ENCODE results near the gene MRPS24. TPM values are rescaled to one million over a fixed set of nuclear protein-coding genes. Genes with fewer than 3 reads are reported as not detected.

MRPS24 gene
- total RNA-seq, 2 experiments from 2014 or later, result 74.6 to 76.5 TPM

DNA sequence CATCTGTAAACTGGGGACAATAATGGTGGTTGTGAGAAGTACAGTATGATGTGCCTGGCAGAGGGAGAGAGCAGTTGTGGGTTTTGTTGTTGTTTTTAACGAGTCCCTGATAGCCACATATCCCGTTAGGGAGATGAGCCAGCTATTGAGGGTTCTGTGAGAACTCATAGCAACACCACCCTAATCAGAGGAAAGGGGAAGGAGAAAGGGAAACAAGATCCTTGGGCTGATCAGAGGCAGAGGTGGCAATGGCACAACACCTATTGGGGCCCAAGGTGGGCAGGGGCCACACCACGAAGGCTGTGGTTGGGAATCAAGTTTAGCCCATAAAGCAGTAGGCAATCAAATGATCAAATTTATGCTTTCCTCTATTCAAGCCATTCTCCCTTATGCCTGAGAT lies 1.7 kb upstream of the MRPS24 start:
- Mint-ChIP-seq H3K4me1 (peaks cover 18% of the 10 kb centered on the region), H3K27ac (no peak overlapping the region), H3K36me3 (ENCODE audit: low read depth) (peaks cover 35% of the 10 kb centered on the region), H3K4me3 (no peak overlapping the region), H3K9me3 (peaks cover 9% of the 10 kb centered on the region), H3K27me3 (peaks cover 5% of the 10 kb centered on the region)
- ChIA-PET CTCF (no interaction called here), POLR2A (no interaction called here)
- no peak for DNase-seq

DNA sequence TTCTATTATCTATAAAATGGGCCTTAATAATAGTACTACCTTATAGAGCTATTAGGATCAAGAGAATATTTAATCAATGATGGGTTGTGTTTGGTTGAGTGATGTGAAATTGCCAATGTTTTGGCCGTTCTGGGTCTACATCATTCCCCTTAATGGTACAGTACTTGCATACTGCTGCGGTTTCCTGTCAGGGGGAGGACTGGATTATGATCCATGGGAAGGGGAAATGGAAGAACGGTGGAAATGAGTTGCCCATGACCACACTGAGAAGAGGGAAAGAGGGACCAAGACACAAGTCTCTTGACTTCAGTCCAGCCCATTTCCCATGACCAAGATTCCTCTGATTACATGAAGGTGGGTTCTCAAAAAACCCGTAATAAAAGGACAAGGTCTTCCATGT lies 999 bp upstream of the MRPS24 start:
- CTCF ChIA-PET, result no interaction called here
- POLR2A ChIA-PET, result no interaction called here
- H3K9me3 Mint-ChIP-seq, result peaks cover 9% of the 10 kb centered on the region
- H3K27ac Mint-ChIP-seq, result no peak overlapping the region
- peaks cover 5% of the 10 kb centered on the region for H3K27me3 Mint-ChIP-seq
- H3K4me1 Mint-ChIP-seq, result peaks cover 18% of the 10 kb centered on the region
- peak overlapping the region; percentile 76 for H3K4me3 Mint-ChIP-seq
- H3K36me3 Mint-ChIP-seq (ENCODE audit: low read depth), result peaks cover 36% of the 10 kb centered on the region
- DNase-seq, result no peak

DNA sequence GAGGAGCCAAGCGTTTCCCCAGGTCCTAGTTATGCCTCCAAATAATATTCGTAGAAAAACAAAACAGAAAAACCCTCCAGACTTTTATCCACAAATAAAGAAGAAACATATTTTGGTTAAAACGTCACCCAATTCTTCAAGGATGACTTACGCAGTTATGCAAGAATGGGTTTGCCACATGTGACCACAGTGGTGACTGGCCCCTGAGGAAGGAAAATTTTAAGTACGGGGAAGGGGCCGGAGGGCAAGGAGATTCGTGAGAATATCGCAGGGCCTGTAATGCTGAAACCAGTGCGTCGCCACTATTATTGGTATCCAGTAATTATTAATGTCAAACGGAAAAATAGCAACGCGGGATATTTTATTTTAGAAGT lies 537 bp upstream of the MRPS24 start:
- peak overlapping the region; percentile 42 for H3K27ac Mint-ChIP-seq
- H3K4me1 Mint-ChIP-seq, result peaks cover 18% of the 10 kb centered on the region
- H3K36me3 Mint-ChIP-seq (ENCODE audit: low read depth), result peaks cover 36% of the 10 kb centered on the region
- no peak for DNase-seq
- peaks cover 9% of the 10 kb centered on the region for H3K9me3 Mint-ChIP-seq
- H3K27me3 Mint-ChIP-seq, result peaks cover 5% of the 10 kb centered on the region
- CTCF ChIA-PET, result interaction anchor here (0.9 to 1.9 kb wide), 5 partner anchors 10 to 287 kb away, joined by 3 to 8 read pairs (median 5); partner anchors contain the start of gene STK17A
- H3K4me3 Mint-ChIP-seq, result peak overlapping the region; percentile 76
- POLR2A ChIA-PET, result interaction anchor here (0.6 to 1.9 kb wide), 11 partner anchors 8 to 761 kb away, joined by 3 to 14 read pairs (median 4); partner anchors contain the start of genes STK17A, UBE2D4 and URGCP

DNA sequence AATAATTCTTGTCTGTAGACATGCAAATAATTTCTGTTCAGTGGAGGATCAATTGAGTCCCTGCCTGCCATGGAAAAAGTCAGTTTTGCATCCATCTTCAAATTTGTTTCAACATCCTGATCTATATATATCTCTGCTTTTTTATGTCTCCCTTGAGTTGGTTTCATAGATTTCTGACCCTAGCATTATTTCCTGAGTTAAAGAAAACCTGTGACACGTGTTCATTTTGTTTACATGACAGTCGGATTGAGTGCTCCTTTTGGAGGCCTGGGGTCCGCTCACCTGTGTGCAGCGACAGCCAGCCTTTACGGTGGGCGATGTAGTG lies 674 bp downstream of the MRPS24 start:
- Mint-ChIP-seq H3K4me1 (peaks cover 18% of the 10 kb centered on the region), H3K36me3 (ENCODE audit: low read depth) (peaks cover 34% of the 10 kb centered on the region), H3K27ac (peak overlapping the region; percentile 33), H3K27me3 (peaks cover 5% of the 10 kb centered on the region), H3K4me3 (peak overlapping the region; percentile 76), H3K9me3 (peaks cover 9% of the 10 kb centered on the region)
- no peak for DNase-seq
- ChIA-PET POLR2A (interaction anchor here (1.3 to 1.9 kb wide), 6 partner anchors 12 to 286 kb away, joined by 4 to 14 read pairs (median 6); partner anchors contain the start of genes STK17A, UBE2D4 and URGCP), CTCF (interaction anchor here (1.3 to 1.9 kb wide), 3 partner anchors 11 to 31 kb away, joined by 3 to 8 read pairs (median 7); no protein-coding TSS in a partner anchor)

DNA sequence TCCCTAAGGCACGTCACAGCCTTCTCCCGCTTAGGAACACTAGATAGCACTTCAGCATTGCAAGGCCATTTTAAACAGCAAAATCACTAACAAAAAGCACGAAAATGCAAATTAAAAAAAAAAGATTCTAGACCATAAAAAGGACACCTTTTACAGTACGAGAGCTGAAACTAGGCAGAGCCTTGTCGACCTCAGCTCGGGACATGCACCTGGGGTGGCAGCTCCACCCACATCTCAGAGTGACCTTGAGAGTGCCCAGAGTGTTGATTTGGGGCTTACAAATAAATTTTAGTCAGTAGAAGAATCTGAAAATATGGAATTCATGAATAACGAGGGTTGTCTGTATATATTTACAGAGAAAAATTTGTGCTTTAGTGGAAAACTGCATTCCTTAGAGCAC lies 1.1 kb downstream of the MRPS24 start:
- Mint-ChIP-seq H3K27me3 (peaks cover 8% of the 10 kb centered on the region), H3K4me1 (peaks cover 18% of the 10 kb centered on the region), H3K36me3 (ENCODE audit: low read depth) (peaks cover 31% of the 10 kb centered on the region), H3K27ac (peak overlapping the region; percentile 4), H3K4me3 (peak overlapping the region; percentile 76), H3K9me3 (peaks cover 9% of the 10 kb centered on the region)
- DNase-seq, result no peak
- CTCF ChIA-PET, result interaction anchor here (1.9 kb wide), 2 partner anchors 29 to 30 kb away, joined by 7 to 8 read pairs; no protein-coding TSS in a partner anchor
- POLR2A ChIA-PET, result interaction anchor here (1.9 kb wide), 1 partner anchor 12 kb away, joined by 6 read pairs; no protein-coding TSS in a partner anchor

DNA sequence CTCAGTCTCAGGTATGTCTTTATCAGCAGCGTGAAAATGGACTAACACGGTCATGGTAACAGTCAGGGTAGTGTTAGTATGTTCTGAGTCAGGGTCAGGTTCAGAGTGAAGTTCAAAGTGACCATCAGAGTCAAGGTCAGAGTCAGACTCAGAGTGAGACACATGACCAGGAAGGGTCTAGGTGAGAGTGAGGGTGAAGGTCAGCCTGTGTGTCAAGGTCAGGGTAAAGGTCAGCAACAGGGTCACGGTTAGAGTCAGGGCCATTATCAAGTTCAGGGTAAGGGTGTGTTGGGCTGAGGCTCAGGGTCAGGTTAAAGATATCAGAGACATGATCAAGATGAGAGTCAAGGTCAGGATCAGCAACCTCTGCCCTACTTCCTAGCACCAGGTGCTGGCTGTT lies 4.0 kb downstream of the MRPS24 start:
- Mint-ChIP-seq H3K4me3 (no peak overlapping the region), H3K27me3 (peaks cover 20% of the 10 kb centered on the region), H3K9me3 (peaks cover 4% of the 10 kb centered on the region), H3K4me1 (peaks cover 17% of the 10 kb centered on the region), H3K27ac (no peak overlapping the region), H3K36me3 (ENCODE audit: low read depth) (peaks cover 27% of the 10 kb centered on the region)
- no peak for DNase-seq
- CTCF ChIA-PET, result no interaction called here
- POLR2A ChIA-PET, result no interaction called here

DNA sequence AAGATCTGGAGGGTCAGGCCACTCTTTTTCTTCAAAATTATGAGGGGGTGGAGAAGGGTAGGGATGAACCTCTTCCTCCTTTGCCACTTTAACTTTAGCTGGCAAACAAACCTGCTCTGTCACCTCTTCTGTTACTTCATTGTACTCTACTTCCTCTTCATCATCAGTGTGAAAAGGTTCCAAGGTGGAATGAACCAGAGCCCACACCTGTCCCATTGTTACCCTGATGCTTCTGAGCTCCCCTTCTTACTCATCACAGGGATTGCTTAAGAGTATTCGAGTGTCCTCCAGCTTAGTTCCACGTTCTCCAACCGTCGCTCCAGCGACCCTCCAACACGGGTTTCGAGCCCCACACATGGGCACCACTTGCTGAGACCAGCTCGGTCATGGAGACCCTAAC lies 5.2 kb downstream of the MRPS24 start:
- no peak overlapping the region for H3K27ac Mint-ChIP-seq
- H3K36me3 Mint-ChIP-seq (ENCODE audit: low read depth), result peaks cover 26% of the 10 kb centered on the region
- ChIA-PET POLR2A (no interaction called here), CTCF (no interaction called here)
- peaks cover 10% of the 10 kb centered on the region for H3K4me1 Mint-ChIP-seq
- DNase-seq, result no peak
- H3K27me3 Mint-ChIP-seq, result peaks cover 20% of the 10 kb centered on the region
- peaks cover 3% of the 10 kb centered on the region for H3K9me3 Mint-ChIP-seq
- no peak overlapping the region for H3K4me3 Mint-ChIP-seq

DNA sequence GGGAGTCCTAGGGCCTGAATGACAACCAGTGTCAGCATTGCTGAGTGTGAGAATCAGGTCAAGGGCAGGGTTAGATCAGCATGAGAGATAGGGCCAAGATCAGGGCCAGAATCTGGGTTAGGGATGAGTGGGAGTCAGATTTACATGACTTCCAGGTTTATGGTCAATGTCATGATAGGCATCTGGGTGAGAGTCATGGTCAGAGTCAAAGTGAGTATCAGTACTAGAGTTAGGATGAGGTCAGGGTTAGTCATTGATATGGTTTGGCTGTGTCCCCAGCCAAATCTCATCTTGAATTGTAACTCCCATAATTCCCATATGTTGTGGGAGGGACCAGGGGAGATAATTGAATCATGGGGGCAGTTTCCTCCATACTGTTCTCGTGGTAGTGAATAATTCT lies 12.3 kb downstream of the MRPS24 start:
- H3K27me3 Mint-ChIP-seq, result peaks cover 13% of the 10 kb centered on the region
- H3K27ac Mint-ChIP-seq, result no peak overlapping the region
- DNase-seq, result no peak
- CTCF ChIA-PET, result no interaction called here
- H3K4me3 Mint-ChIP-seq, result no peak overlapping the region
- no peaks in the 10 kb centered on the region for H3K4me1 Mint-ChIP-seq
- no peaks in the 10 kb centered on the region for H3K36me3 Mint-ChIP-seq (ENCODE audit: low read depth)
- H3K9me3 Mint-ChIP-seq, result peaks cover 3% of the 10 kb centered on the region
- POLR2A ChIA-PET, result interaction anchor here (1.5 kb wide), 1 partner anchor 12 kb away, joined by 6 read pairs; the partner anchor contains the start of gene MRPS24

DNA sequence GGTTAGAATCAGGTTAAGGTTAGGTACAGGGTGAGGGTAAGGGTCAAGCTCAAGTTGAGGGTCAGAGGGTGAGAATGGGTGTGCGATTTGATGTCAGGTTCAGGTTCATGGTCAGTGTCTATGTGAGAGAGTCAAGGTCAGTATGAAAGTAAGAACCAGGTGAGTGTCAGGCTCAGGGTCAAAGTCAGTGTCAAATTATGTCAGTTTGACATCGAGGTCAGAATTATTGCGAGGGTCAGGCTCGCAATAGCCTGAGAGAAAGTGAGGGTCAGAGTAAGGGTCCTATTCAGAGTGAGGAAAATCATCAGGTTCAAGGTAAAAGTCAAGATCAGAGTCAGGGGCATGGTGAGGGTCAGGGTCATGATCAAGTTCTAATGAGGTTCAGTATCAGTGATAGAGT lies 13.0 kb downstream of the MRPS24 start:
- Mint-ChIP-seq H3K9me3 (peaks cover 3% of the 10 kb centered on the region), H3K4me1 (no peaks in the 10 kb centered on the region), H3K4me3 (no peak overlapping the region), H3K27ac (no peak overlapping the region), H3K27me3 (peaks cover 9% of the 10 kb centered on the region), H3K36me3 (ENCODE audit: low read depth) (no peaks in the 10 kb centered on the region)
- ChIA-PET POLR2A (interaction anchor here (1.5 kb wide), 1 partner anchor 13 kb away, joined by 6 read pairs; the partner anchor contains the start of gene MRPS24), CTCF (no interaction called here)
- no peak for DNase-seq

DNA sequence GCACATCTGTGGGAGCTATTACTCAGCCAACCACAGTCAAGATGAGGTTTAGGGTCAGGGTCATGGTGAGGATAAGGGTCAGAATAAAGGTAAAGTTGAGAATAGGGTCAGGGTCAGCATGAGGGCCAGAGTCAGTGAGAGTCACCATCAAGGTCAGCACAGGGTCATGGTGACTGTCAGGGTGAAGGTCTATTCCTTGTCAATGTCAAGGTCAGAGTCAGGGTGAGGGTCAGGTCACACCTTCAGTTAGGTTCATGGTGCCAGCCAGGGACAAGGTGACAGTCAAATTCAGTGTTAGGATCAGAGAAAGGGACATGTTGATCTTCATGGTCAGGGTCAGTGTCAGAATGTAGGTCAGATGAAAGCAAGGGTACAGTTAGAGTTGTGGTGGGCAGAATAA lies 14.1 kb downstream of the MRPS24 start:
- Mint-ChIP-seq H3K36me3 (ENCODE audit: low read depth) (no peaks in the 10 kb centered on the region), H3K4me1 (peaks cover under 1% of the 10 kb centered on the region), H3K27me3 (peaks cover 4% of the 10 kb centered on the region), H3K4me3 (no peak overlapping the region), H3K9me3 (peaks cover 3% of the 10 kb centered on the region), H3K27ac (no peak overlapping the region)
- no peak for DNase-seq
- ChIA-PET POLR2A (no interaction called here), CTCF (no interaction called here)

DNA sequence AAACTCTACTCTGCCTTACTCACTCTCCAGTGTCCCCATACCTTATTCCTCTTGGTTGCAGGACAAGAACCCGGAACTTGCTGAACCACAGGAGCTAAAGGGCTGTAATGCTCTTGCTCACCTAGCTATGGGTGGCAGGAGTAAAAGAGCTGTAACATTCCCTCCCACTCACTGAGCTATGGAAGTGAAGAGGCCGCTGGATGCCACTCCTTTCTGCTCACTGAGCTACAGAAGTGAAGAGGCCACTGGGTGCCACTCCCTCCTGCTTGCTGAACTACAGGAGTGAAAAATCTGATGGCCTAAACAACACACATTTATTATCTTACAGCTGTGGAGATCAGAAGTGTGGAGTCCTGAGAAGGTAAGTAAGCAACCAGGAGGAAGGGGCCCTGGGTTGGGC lies 17.5 kb downstream of the MRPS24 start:
- Mint-ChIP-seq H3K27ac (no peak overlapping the region), H3K36me3 (ENCODE audit: low read depth) (no peaks in the 10 kb centered on the region), H3K4me1 (peaks cover 5% of the 10 kb centered on the region), H3K9me3 (no peaks in the 10 kb centered on the region), H3K27me3 (no peaks in the 10 kb centered on the region), H3K4me3 (no peak overlapping the region)
- ChIA-PET CTCF (no interaction called here), POLR2A (interaction anchor here (1.0 kb wide), 1 partner anchor 17 kb away, joined by 3 read pairs; no protein-coding TSS in a partner anchor)
- DNase-seq, result no peak

DNA sequence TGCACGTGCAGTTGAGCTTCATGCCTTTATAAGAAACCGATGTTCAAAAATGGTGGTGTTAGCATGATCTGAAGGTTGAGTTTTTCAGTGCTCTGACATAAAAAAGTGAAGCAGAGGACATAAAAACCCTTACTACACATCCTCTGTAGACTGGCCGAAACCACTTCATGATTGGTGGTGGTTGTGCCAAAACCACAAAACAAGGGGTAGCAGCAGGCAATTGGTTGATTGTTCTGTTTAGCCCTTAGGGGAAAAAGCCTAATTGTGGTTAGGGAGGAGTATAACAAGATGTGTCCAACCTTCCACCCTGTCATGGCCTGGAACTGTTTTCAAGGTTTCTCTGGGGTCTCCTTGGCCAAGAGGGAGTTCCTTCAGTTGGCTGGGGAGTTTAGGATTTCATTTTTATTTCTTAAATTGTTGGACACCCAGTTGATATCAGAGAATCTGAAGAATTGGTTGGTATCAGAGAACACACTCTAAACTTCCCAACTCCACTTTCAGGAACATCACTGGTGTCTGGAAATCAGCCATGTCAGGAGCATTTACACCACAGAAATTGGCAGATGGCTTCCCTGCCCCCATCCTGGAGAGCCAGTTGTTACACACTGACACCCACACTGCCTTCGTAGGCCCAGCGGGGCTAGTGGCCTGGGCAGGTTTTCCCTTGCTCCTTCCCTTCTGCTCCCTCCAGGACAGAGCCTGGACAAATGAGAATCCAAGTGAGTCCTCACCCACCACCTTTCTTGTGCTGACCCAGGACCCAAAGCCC lies 18.8 kb downstream of the MRPS24 start:
- no peak overlapping the region for H3K4me3 Mint-ChIP-seq
- no peak overlapping the region for H3K27ac Mint-ChIP-seq
- ChIA-PET CTCF (no interaction called here), POLR2A (no interaction called here)
- peaks cover 5% of the 10 kb centered on the region for H3K4me1 Mint-ChIP-seq
- H3K36me3 Mint-ChIP-seq (ENCODE audit: low read depth), result no peaks in the 10 kb centered on the region
- no peaks in the 10 kb centered on the region for H3K27me3 Mint-ChIP-seq
- H3K9me3 Mint-ChIP-seq, result no peaks in the 10 kb centered on the region
- no peak for DNase-seq

DNA sequence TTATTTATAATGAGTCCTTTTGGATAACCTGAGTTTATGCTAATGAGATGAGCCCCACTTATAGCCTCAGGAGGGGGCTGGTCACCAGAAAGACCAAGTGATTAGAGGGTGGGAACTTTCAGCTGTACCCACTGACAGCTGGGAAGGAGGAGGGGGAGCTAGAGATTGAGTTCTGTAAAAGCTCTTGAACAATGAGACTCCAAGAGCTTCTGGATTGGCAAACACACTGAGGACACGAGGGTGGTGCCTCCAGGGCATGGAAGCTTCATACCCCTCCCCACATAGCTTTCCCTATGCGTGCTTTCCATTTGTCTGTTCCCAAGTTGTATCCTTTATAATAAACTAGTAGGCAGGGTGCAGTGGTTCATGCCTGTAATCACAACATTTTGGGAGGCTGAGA lies 20.3 kb downstream of the MRPS24 start:
- no peaks in the 10 kb centered on the region for H3K9me3 Mint-ChIP-seq
- H3K4me1 Mint-ChIP-seq, result peaks cover 5% of the 10 kb centered on the region
- H3K36me3 Mint-ChIP-seq (ENCODE audit: low read depth), result no peaks in the 10 kb centered on the region
- POLR2A ChIA-PET, result no interaction called here
- CTCF ChIA-PET, result interaction anchor here (1.2 to 2.5 kb wide), 2 partner anchors 10 to 200 kb away, joined by 3 to 19 read pairs; no protein-coding TSS in a partner anchor
- H3K4me3 Mint-ChIP-seq, result no peak overlapping the region
- H3K27me3 Mint-ChIP-seq, result no peaks in the 10 kb centered on the region
- H3K27ac Mint-ChIP-seq, result no peak overlapping the region
- DNase-seq, result no peak

DNA sequence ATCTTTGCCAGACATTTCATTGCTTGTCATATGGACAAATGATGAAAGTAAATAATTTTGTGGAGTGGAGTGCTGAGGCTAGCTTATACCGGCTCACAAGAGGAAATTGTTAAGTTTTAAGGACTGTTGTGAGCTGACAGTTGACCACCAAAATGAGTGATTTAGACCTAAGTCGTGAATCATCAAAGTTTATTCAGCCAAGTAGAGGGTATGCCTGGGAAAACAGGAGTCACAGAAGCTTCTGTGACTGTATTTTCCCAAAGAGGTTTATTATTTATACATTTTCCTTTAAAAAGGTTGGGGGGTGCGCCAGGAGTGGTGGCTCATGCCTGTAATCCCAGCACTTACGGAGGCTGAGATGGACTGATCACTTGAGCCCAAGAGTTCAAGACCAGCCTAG lies 21.8 kb downstream of the MRPS24 start:
- DNase-seq, result no peak
- peaks cover 5% of the 10 kb centered on the region for H3K4me1 Mint-ChIP-seq
- no peak overlapping the region for H3K27ac Mint-ChIP-seq
- no peaks in the 10 kb centered on the region for H3K9me3 Mint-ChIP-seq
- H3K4me3 Mint-ChIP-seq, result no peak overlapping the region
- POLR2A ChIA-PET, result no interaction called here
- H3K27me3 Mint-ChIP-seq, result no peaks in the 10 kb centered on the region
- CTCF ChIA-PET, result interaction anchor here (0.7 to 2.5 kb wide), 4 partner anchors 9 to 265 kb away, joined by 3 to 19 read pairs (median 4); partner anchors contain the start of gene STK17A
- H3K36me3 Mint-ChIP-seq (ENCODE audit: low read depth), result no peaks in the 10 kb centered on the region
